ENCODE measurements around the gene ANGEL1. TPM values are rescaled to one million over a fixed set of nuclear protein-coding genes. Genes with fewer than 3 reads are reported as not detected.

Gene ANGEL1
- total and polyA plus RNA-seq, 2 of the 13 experiments (the other 11 are each of a cell fraction or from before 2014, with no cell fraction given) = 14.3 to 20.1 TPM

DNA sequence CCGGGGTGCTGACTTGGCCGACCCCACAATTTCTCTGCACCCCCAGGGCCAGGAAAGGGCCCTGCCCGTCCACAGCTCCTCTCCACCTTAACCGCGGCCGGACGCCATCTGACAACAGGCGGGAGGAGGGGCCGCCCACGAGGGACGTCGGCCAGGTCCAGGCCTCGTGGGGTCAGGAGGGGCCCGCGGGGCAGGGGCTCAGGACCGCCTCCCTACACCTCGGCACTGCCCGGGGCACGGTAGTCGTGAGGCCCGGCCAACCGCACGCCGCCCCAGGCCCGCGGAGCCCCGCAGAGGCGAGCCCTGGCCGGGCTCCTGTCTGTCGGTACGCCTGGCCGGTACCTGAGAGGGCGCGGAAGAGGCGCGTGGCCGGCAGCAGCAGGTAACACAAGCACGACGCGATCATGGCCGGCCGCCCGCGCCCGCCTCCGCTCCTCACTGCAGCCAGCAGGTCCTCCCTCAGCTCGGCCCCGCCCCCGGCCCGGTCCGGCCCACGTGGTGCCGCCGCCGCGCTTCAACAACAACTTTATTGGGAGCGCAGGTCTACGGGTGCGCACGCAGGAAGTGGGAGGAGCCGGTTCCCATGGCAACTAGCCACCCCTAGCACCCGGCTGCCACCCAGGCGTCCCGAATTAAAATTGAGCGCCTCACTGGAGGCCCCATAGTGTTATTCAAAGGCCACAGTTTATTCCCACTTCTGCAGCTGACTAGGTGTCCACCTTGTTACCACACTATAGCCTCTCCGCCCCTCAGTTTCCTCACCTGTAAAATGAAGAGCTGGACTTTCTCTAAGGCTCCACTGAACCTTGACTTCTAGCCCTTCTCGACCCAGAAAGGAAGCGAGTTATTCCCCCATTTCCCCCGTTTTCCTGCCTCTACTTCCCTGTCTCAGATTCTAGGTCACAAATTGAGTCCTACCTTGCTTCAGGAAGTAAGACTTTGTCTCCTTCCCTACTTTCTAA is at the start of gene ANGEL1 (continued):
- peak; percentile 82 for TF ChIP-seq TFDP2 (CRISPR knock-in tag; IDR thresholded peaks at IDR 0.05)
- TF ChIP-seq SETDB1 (CRISPR knock-in tag; IDR thresholded peaks at IDR 0.05; ENCODE audit: borderline replicate concordance) = no peak
- peak; percentile 79; the same call in 1 of the 2 replicates for TF ChIP-seq KAT8 (CRISPR knock-in tag; IDR thresholded peaks at IDR 0.05)
- no peak for TF ChIP-seq SUZ12 (IDR thresholded peaks at IDR 0.05; ENCODE audit: low read depth, low read length)
- TF ChIP-seq E2F2 (CRISPR knock-in tag; IDR thresholded peaks at IDR 0.05; ENCODE audit: borderline replicate concordance) = no peak
- TF ChIP-seq RAD51 (IDR thresholded peaks at IDR 0.05; ENCODE audit: borderline replicate concordance) = peak; percentile 45; the same call in 1 of the 2 replicates
- no peak for TF ChIP-seq ZZZ3 (CRISPR knock-in tag; IDR thresholded peaks at IDR 0.05; ENCODE audit: borderline replicate concordance)
- TF ChIP-seq ZNF547 (CRISPR knock-in tag; IDR thresholded peaks at IDR 0.05) = peak; percentile 78; the same call in 1 of the 2 replicates
- TF ChIP-seq ZNF484 (CRISPR knock-in tag; IDR thresholded peaks at IDR 0.05; ENCODE audit: borderline replicate concordance, low read depth) = no peak
- TF ChIP-seq ZNF607 (CRISPR knock-in tag; IDR thresholded peaks at IDR 0.05; ENCODE audit: borderline replicate concordance) = peak; percentile 92
- TF ChIP-seq BCL6 (CRISPR knock-in tag; IDR thresholded peaks at IDR 0.05) = no peak
- TF ChIP-seq, protein P1, sequence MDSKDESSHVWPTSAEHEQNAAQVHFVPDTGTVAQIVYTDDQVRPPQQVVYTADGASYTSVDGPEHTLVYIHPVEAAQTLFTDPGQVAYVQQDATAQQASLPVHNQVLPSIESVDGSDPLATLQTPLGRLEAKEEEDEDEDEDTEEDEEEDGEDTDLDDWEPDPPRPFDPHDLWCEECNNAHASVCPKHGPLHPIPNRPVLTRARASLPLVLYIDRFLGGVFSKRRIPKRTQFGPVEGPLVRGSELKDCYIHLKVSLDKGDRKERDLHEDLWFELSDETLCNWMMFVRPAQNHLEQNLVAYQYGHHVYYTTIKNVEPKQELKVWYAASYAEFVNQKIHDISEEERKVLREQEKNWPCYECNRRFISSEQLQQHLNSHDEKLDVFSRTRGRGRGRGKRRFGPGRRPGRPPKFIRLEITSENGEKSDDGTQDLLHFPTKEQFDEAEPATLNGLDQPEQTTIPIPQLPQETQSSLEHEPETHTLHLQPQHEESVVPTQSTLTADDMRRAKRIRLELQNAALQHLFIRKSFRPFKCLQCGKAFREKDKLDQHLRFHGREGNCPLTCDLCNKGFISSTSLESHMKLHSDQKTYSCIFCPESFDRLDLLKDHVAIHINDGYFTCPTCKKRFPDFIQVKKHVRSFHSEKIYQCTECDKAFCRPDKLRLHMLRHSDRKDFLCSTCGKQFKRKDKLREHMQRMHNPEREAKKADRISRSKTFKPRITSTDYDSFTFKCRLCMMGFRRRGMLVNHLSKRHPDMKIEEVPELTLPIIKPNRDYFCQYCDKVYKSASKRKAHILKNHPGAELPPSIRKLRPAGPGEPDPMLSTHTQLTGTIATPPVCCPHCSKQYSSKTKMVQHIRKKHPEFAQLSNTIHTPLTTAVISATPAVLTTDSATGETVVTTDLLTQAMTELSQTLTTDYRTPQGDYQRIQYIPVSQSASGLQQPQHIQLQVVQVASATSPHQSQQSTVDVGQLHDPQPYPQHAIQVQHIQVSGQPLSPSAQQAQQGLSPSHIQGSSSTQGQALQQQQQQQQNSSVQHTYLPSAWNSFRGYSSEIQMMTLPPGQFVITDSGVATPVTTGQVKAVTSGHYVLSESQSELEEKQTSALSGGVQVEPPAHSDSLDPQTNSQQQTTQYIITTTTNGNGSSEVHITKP (CRISPR knock-in tag; IDR thresholded peaks at IDR 0.05; ENCODE audit: low read depth) = peak; percentile 11; the same call in 1 of the 2 replicates
- TF ChIP-seq, protein P2, sequence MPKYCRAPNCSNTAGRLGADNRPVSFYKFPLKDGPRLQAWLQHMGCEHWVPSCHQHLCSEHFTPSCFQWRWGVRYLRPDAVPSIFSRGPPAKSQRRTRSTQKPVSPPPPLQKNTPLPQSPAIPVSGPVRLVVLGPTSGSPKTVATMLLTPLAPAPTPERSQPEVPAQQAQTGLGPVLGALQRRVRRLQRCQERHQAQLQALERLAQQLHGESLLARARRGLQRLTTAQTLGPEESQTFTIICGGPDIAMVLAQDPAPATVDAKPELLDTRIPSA (CRISPR knock-in tag; IDR thresholded peaks at IDR 0.05; ENCODE audit: borderline replicate concordance) = peak; percentile 57; the same call in 1 of the 2 replicates
- TF ChIP-seq ZNF24 (IDR thresholded peaks at IDR 0.05) = no peak
- TF ChIP-seq, protein P3, sequence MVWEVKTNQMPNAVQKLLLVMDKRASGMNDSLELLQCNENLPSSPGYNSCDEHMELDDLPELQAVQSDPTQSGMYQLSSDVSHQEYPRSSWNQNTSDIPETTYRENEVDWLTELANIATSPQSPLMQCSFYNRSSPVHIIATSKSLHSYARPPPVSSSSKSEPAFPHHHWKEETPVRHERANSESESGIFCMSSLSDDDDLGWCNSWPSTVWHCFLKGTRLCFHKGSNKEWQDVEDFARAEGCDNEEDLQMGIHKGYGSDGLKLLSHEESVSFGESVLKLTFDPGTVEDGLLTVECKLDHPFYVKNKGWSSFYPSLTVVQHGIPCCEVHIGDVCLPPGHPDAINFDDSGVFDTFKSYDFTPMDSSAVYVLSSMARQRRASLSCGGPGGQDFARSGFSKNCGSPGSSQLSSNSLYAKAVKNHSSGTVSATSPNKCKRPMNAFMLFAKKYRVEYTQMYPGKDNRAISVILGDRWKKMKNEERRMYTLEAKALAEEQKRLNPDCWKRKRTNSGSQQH (CRISPR knock-in tag; IDR thresholded peaks at IDR 0.05; ENCODE audit: low read depth) = peak; percentile 70; the same call in 1 of the 2 replicates
- no peak for TF ChIP-seq NFIC (IDR thresholded peaks at IDR 0.05; ENCODE audit: low read length)
- TF ChIP-seq, protein P4, sequence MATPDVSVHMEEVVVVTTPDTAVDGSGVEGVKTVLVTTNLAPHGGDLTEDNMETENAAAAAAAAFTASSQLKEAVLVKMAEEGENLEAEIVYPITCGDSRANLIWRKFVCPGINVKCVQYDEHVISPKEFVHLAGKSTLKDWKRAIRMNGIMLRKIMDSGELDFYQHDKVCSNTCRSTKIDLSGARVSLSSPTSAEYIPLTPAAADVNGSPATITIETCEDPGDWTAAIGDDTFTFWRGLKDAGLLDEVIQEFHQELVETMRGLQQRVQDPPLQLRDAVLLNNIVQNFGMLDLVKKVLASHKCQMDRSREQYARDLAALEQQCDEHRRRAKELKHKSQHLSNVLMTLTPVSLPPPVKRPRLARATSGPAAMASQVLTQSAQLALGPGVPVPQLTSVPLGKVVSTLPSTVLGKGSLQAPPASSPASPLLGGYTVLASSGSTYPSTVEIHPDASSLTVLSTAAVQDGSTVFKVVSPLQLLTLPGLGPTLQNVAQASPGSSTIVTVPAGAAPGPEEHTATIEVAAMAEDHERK (CRISPR knock-in tag; IDR thresholded peaks at IDR 0.05; ENCODE audit: low read depth) = peak; percentile 71
- no peak for TF ChIP-seq ZBTB8A (CRISPR knock-in tag; IDR thresholded peaks at IDR 0.05; ENCODE audit: borderline replicate concordance, low read depth)

Measured in HepG2 (cell line).